Hematopoietic multipotent progenitor cell treated with erythropoietin and hydrocortisone succinate and interleukin-3 and kit ligand, for 6 days (in vitro differentiated cells): ENCODE data around the gene IGFBP3.

ENCODE experiments used
- DNase-seq: peaks from one replicate; pipeline ENCODE4 v3.0.0-alpha.2; 2015

Gene IGFBP3

GRCh38 chr7:45867471-45867870 lies 53.6 kb downstream of the IGFBP3 start:
- no peak for DNase-seq

- DNase-seq: no peak
These were observed 55.3 kb downstream of the IGFBP3 start for GRCh38 chr7:45865594-45866410.

GRCh38 chr7:45863715-45864114 lies 57.4 kb downstream of the IGFBP3 start:
- no peak for DNase-seq
